Activated CD4-positive, alpha-beta memory T cell treated with anti-CD3 and anti-CD28 coated beads for 36 hours (primary cell): Measurements from ENCODE around the gene OR2T5. TPM values are rescaled to one million over a fixed set of nuclear protein-coding genes. Genes with fewer than 3 reads are reported as not detected.
"Not testable (repeated sequence)": the region's sequence is repeated elsewhere in the genome, so short reads cannot be mapped to it uniquely, and the experiment has no call there.

Experiments used
- CTCF ChIA-PET: fragments of 350-600 bp; sonication (Branson Sonifier 250); formaldehyde crosslinking; loops from one replicate; lab custom pipeline; 2021; ENCODE audit warnings: antibody characterized with exemption, inconsistent platforms; lab: Charles Lee
- POLR2A ChIA-PET: fragments of 350-600 bp; sonication (Branson Sonifier 250); formaldehyde crosslinking; loops from one replicate; lab custom pipeline; 2021; ENCODE audit warnings: antibody characterized with exemption; lab: Charles Lee
- DNase-seq: peaks from one replicate; pipeline ENCODE4 v3.0.0-alpha.2; 2020
- H3K27ac Mint-ChIP-seq: one replicate; pipeline ENCODE4 v1.8.0; 2021; ENCODE audit warnings: mixed read lengths
- H3K27me3 Mint-ChIP-seq: one replicate; pipeline ENCODE4 v1.8.0; 2021; ENCODE audit warnings: mixed read lengths
- H3K36me3 Mint-ChIP-seq: one replicate; pipeline ENCODE4 v1.8.0; 2021; ENCODE audit warnings: mixed read lengths
- H3K4me1 Mint-ChIP-seq: one replicate; pipeline ENCODE4 v1.8.0; 2021; ENCODE audit warnings: low read depth, mixed read lengths
- H3K4me3 Mint-ChIP-seq: one replicate; pipeline ENCODE4 v1.8.0; 2021; ENCODE audit warnings: mild to moderate bottlenecking, mixed read lengths
- H3K9me3 Mint-ChIP-seq: one replicate; pipeline ENCODE4 v1.8.0; 2021; ENCODE audit warnings: mixed read lengths
- intact Hi-C: fragments of 100-400 bp; cut with micrococcal nuclease; formaldehyde crosslinking; loops from one replicate; pipeline ENCODE4 v1.15.1; 2023
- total RNA-seq, 2 experiments: library from RNA; stranded (reverse); gene quantifications; one replicate each; pipeline ENCODE4 v1.2.3, GENCODE V29; 2021

The OR2T5 gene
- total RNA-seq = not detected

GRCh38 chr1:248488289-248488688, at the start of gene OR2T5:
TSS of gene OR2T5 (plus strand) at chr1:248488589. CDS start at chr1:248488589, 0 bp downstream.
- POLR2A ChIA-PET, CTCF ChIA-PET: not testable (repeated sequence)

GRCh38 chr1:248438668-248439067, 49.7 kb upstream of the OR2T5 start:
- DNase-seq, POLR2A ChIA-PET, H3K4me1 Mint-ChIP-seq, intact Hi-C loops, CTCF ChIA-PET, H3K9me3 Mint-ChIP-seq, H3K27me3 Mint-ChIP-seq, H3K36me3 Mint-ChIP-seq, H3K27ac Mint-ChIP-seq, H3K4me3 Mint-ChIP-seq: not testable (repeated sequence)

More at GRCh38 chr1:248488289-248488688, at the start of gene OR2T5:
- H3K27me3 Mint-ChIP-seq, H3K4me3 Mint-ChIP-seq, H3K27ac Mint-ChIP-seq, H3K9me3 Mint-ChIP-seq, intact Hi-C loops, DNase-seq, H3K4me1 Mint-ChIP-seq, H3K36me3 Mint-ChIP-seq: not testable (repeated sequence)

GRCh38 chr1:248439283-248439682, 49.1 kb upstream of the OR2T5 start:
- H3K4me3 Mint-ChIP-seq, H3K27me3 Mint-ChIP-seq, POLR2A ChIA-PET, DNase-seq, H3K9me3 Mint-ChIP-seq, H3K36me3 Mint-ChIP-seq, H3K27ac Mint-ChIP-seq, intact Hi-C loops, H3K4me1 Mint-ChIP-seq, CTCF ChIA-PET: not testable (repeated sequence)

- H3K9me3 Mint-ChIP-seq, H3K4me1 Mint-ChIP-seq, CTCF ChIA-PET, intact Hi-C loops, H3K27ac Mint-ChIP-seq, H3K36me3 Mint-ChIP-seq, DNase-seq, H3K4me3 Mint-ChIP-seq, H3K27me3 Mint-ChIP-seq, POLR2A ChIA-PET: not testable (repeated sequence)
Measured at GRCh38 chr1:248442500-248443277, 45.7 kb upstream of the OR2T5 start.

GRCh38 chr1:248444603-248445002, 43.8 kb upstream of the OR2T5 start:
- H3K9me3 Mint-ChIP-seq, intact Hi-C loops, H3K4me1 Mint-ChIP-seq, H3K36me3 Mint-ChIP-seq, H3K4me3 Mint-ChIP-seq, H3K27ac Mint-ChIP-seq, H3K27me3 Mint-ChIP-seq, DNase-seq, CTCF ChIA-PET, POLR2A ChIA-PET: not testable (repeated sequence)

- POLR2A ChIA-PET, intact Hi-C loops, DNase-seq: not testable (repeated sequence)
Measured at GRCh38 chr1:248445399-248445798, 43.0 kb upstream of the OR2T5 start, which contains the start of gene OR2T2. TSS of gene OR2T2 (plus strand) at chr1:248445637. CDS start at chr1:248452798, 7,161 bp downstream.

GRCh38 chr1:248448409-248449074, 39.8 kb upstream of the OR2T5 start:
- DNase-seq, H3K36me3 Mint-ChIP-seq, intact Hi-C loops, H3K27me3 Mint-ChIP-seq, CTCF ChIA-PET, H3K27ac Mint-ChIP-seq, H3K4me1 Mint-ChIP-seq, H3K9me3 Mint-ChIP-seq, POLR2A ChIA-PET, H3K4me3 Mint-ChIP-seq: not testable (repeated sequence)

More at GRCh38 chr1:248445399-248445798, 43.0 kb upstream of the OR2T5 start, which contains the start of gene OR2T2:
- H3K36me3 Mint-ChIP-seq, H3K27me3 Mint-ChIP-seq, CTCF ChIA-PET, H3K9me3 Mint-ChIP-seq, H3K4me3 Mint-ChIP-seq, H3K4me1 Mint-ChIP-seq, H3K27ac Mint-ChIP-seq: not testable (repeated sequence)

- H3K27me3 Mint-ChIP-seq, H3K4me3 Mint-ChIP-seq, H3K27ac Mint-ChIP-seq, CTCF ChIA-PET, H3K9me3 Mint-ChIP-seq, H3K4me1 Mint-ChIP-seq, intact Hi-C loops, H3K36me3 Mint-ChIP-seq, DNase-seq, POLR2A ChIA-PET: not testable (repeated sequence)
Measured at GRCh38 chr1:248449821-248450465, 38.4 kb upstream of the OR2T5 start.

- H3K4me1 Mint-ChIP-seq, H3K9me3 Mint-ChIP-seq, H3K27me3 Mint-ChIP-seq, CTCF ChIA-PET, DNase-seq, POLR2A ChIA-PET, H3K36me3 Mint-ChIP-seq, H3K4me3 Mint-ChIP-seq, H3K27ac Mint-ChIP-seq, intact Hi-C loops: not testable (repeated sequence)
Measured at GRCh38 chr1:248450466-248451145, 37.8 kb upstream of the OR2T5 start.

- intact Hi-C loops, H3K27ac Mint-ChIP-seq, H3K36me3 Mint-ChIP-seq, H3K27me3 Mint-ChIP-seq, H3K9me3 Mint-ChIP-seq, H3K4me3 Mint-ChIP-seq, H3K4me1 Mint-ChIP-seq, POLR2A ChIA-PET, CTCF ChIA-PET, DNase-seq: not testable (repeated sequence)
Measured at GRCh38 chr1:248453619-248454018, 34.8 kb upstream of the OR2T5 start.

GRCh38 chr1:248455045-248455444, 33.3 kb upstream of the OR2T5 start:
- CTCF ChIA-PET, H3K9me3 Mint-ChIP-seq, H3K4me3 Mint-ChIP-seq, intact Hi-C loops, POLR2A ChIA-PET, H3K27me3 Mint-ChIP-seq, H3K36me3 Mint-ChIP-seq, H3K4me1 Mint-ChIP-seq, DNase-seq, H3K27ac Mint-ChIP-seq: not testable (repeated sequence)

- POLR2A ChIA-PET = not testable (repeated sequence)
Measured at GRCh38 chr1:248456635-248457034, 31.8 kb upstream of the OR2T5 start.

More at GRCh38 chr1:248456635-248457034, 31.8 kb upstream of the OR2T5 start:
- H3K4me1 Mint-ChIP-seq, DNase-seq, H3K27me3 Mint-ChIP-seq, CTCF ChIA-PET, H3K9me3 Mint-ChIP-seq, H3K4me3 Mint-ChIP-seq, intact Hi-C loops, H3K36me3 Mint-ChIP-seq, H3K27ac Mint-ChIP-seq: not testable (repeated sequence)
